HL-60 (cell line): ENCODE data around the gene FAM184B.

Experiments
- DNase-seq, 2 experiments: peaks; one replicate each; pipeline ENCODE4 v3.0.0-alpha.2; 2010 to 2020; ENCODE audit warnings: low read depth in 1 of 2, low spot score in 1 of 2
- H3K27ac ChIP-seq: fragments of 250-450 bp; sonication (Bioruptor Pico); replicated peaks from 2 replicates; pipeline ENCODE4 v1.5.1; 2020; ENCODE audit warnings: mild to moderate bottlenecking, moderate library complexity
- H3K27me3 ChIP-seq: fragments of 250-450 bp; sonication (Bioruptor Pico); 2 replicates; pipeline ENCODE4 v1.5.1; 2021; ENCODE audit warnings: mild to moderate bottlenecking, moderate library complexity; ENCODE audit not compliant: insufficient read depth, poor library complexity, severe bottlenecking
- H3K4me3 ChIP-seq: replicated peaks from 2 replicates; pipeline ENCODE4 v1.5.1; 2011; ENCODE audit warnings: mild to moderate bottlenecking, control low read depth, low read length; ENCODE audit not compliant: insufficient read depth
- CTCF ChIP-seq: IDR thresholded peaks from one replicate; pipeline ENCODE4 v1.5.1; 2011; ENCODE audit warnings: low read length, control low read depth, inconsistent platforms; ENCODE audit not compliant: insufficient read depth
- GABPA ChIP-seq: IDR thresholded peaks from 2 replicates; pipeline ENCODE4 v1.6.1; 2012; ENCODE audit warnings: low read depth
- POLR2AphosphoS5 ChIP-seq: IDR thresholded peaks from 2 replicates; pipeline ENCODE4 v1.6.1; 2012; ENCODE audit warnings: low read depth
- REST ChIP-seq: IDR thresholded peaks from 2 replicates; pipeline ENCODE4 v1.6.1; 2012; ENCODE audit warnings: low read depth; ENCODE audit not compliant: insufficient replicate concordance
- SPI1 ChIP-seq: IDR thresholded peaks from 2 replicates; pipeline ENCODE4 v1.6.1; 2012; ENCODE audit warnings: low read depth, mild to moderate bottlenecking, borderline replicate concordance

Gene FAM184B

GRCh38 chr4:17718471-17718870 is 63.0 kb downstream of the FAM184B start:
- H3K27ac ChIP-seq = no peak overlapping the region
- H3K4me3 ChIP-seq = no peak overlapping the region
- TF ChIP-seq POLR2AphosphoS5 = no peak
- TF ChIP-seq GABPA = no peak
- no peak for TF ChIP-seq CTCF
- no peak for TF ChIP-seq REST
- no peak for TF ChIP-seq SPI1
- no peaks in the 10 kb centered on the region for H3K27me3 ChIP-seq
- no peak for DNase-seq

- H3K27ac ChIP-seq = no peak overlapping the region
- no peak for TF ChIP-seq CTCF
- TF ChIP-seq SPI1 = no peak
- no peak for TF ChIP-seq REST
- no peak for TF ChIP-seq GABPA
- no peak for TF ChIP-seq POLR2AphosphoS5
- DNase-seq = no peak
- H3K27me3 ChIP-seq = no peaks in the 10 kb centered on the region
- no peak overlapping the region for H3K4me3 ChIP-seq
Measured at GRCh38 chr4:17717301-17717700, 64.1 kb downstream of the FAM184B start.

- DNase-seq = no peak
- TF ChIP-seq GABPA (no peak), REST (no peak)
- Histone ChIP-seq H3K27me3 (no peaks in the 10 kb centered on the region), H3K4me3 (no peak overlapping the region), H3K27ac (no peak overlapping the region)
Measured at GRCh38 chr4:17715511-17715910, 65.9 kb downstream of the FAM184B start.

- no peak overlapping the region for H3K27ac ChIP-seq
- no peak for DNase-seq
Measured at GRCh38 chr4:17713779-17714178, 67.6 kb downstream of the FAM184B start.

More at GRCh38 chr4:17713779-17714178, 67.6 kb downstream of the FAM184B start:
- no peaks in the 10 kb centered on the region for H3K27me3 ChIP-seq
- TF ChIP-seq POLR2AphosphoS5 = no peak
- TF ChIP-seq REST = no peak
- no peak for TF ChIP-seq GABPA
- no peak for TF ChIP-seq SPI1
- H3K4me3 ChIP-seq = no peak overlapping the region
